ENCODE measurements around the gene RESF1. TPM values are rescaled to one million over a fixed set of nuclear protein-coding genes. Genes with fewer than 3 reads are reported as not detected.

RESF1 gene
- total RNA-seq, 4 donors from 2014 or later, result 41.1 to 74.9 (median 60.3) TPM

DNA sequence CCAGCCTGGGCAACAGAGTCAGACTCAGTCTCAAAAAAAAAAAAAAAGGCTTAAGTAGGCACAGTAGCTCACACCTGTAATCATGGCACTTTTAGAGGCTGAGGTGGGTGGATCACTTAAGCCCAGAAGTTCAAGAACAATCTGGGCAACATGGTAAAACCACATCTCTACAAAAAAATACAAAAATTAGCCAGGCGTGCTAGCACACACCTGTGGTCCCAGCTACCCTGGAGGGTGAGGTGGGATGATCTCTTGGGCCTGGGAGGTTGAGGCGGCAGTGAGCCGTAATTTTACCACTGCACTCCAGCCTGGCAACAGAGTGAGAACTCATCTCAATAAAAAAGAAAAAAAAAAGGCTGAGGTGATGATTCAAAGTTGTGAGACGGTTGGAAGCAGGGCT, 9.1 kb upstream of the RESF1 start:
- TF ChIP-seq, protein P1, sequence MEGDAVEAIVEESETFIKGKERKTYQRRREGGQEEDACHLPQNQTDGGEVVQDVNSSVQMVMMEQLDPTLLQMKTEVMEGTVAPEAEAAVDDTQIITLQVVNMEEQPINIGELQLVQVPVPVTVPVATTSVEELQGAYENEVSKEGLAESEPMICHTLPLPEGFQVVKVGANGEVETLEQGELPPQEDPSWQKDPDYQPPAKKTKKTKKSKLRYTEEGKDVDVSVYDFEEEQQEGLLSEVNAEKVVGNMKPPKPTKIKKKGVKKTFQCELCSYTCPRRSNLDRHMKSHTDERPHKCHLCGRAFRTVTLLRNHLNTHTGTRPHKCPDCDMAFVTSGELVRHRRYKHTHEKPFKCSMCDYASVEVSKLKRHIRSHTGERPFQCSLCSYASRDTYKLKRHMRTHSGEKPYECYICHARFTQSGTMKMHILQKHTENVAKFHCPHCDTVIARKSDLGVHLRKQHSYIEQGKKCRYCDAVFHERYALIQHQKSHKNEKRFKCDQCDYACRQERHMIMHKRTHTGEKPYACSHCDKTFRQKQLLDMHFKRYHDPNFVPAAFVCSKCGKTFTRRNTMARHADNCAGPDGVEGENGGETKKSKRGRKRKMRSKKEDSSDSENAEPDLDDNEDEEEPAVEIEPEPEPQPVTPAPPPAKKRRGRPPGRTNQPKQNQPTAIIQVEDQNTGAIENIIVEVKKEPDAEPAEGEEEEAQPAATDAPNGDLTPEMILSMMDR (IDR thresholded peaks at IDR 0.05), result no peak
- TF ChIP-seq POLR2A (IDR thresholded peaks at IDR 0.05), result no peak
- no peak overlapping the region for H3K4me3 ChIP-seq (ENCODE audit: low read depth, poor library complexity, severe bottlenecking)
- WGBS, 2 donors, result 69 to 74% methylated on average over 4 of the region's 4 CpGs
- intact Hi-C loops (cut with DNase I; ENCODE audit: low total_unique reads), result no loop called here
- no peak for DNase-seq (ENCODE audit: low spot score in 2 of 2)

DNA sequence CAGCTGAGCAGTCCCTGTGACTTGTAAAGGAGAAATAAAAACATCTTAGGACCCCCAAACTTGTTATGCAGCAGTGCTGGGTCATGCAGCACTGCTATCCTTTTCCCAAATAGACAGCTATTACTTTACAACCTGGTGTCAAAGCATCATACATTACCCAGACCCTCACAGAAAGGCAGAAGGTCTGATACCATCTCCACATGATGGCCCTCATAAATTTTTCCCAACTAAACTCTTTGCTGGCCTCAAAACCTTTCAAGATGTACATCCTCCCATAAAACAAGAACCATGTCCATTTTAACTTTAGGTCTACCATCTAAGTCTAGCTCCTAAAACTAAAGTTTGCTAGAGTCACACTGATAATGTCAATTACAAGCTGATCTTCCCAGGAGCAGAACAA, 8.7 kb upstream of the RESF1 start:
- intact Hi-C loops (cut with DNase I; ENCODE audit: low total_unique reads), result no loop called here
- no peak for DNase-seq (ENCODE audit: low spot score in 2 of 2)
- no peak overlapping the region for H3K4me3 ChIP-seq (ENCODE audit: low read depth, poor library complexity, severe bottlenecking)
- TF ChIP-seq POLR2A (IDR thresholded peaks at IDR 0.05), result no peak
- TF ChIP-seq, protein P1 (IDR thresholded peaks at IDR 0.05), result no peak

DNA sequence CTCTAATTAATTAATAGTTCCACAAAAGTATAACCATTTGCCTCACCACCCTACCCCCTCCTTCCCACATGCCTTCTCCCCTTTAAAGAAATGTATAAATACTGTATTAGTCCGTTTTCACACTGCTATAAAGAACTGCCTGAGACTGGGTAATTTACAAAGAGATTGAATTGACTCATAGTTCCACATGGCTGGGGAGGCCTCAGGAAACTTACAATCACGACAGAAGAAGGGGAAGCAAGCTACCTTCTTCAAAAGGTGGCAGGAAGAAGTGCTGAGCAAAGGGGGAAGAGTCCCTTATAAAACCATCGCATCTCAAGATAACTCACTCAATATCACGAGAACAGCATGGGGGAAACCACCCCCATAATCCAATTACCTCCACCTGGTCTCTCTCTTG, 8.2 kb upstream of the RESF1 start:
- no peak overlapping the region for H3K4me3 ChIP-seq (ENCODE audit: low read depth, poor library complexity, severe bottlenecking)
- 56 to 65% methylated on average over 4 of the region's 4 CpGs for WGBS, 2 donors
- TF ChIP-seq, protein P1 (IDR thresholded peaks at IDR 0.05), result no peak
- no peak for TF ChIP-seq POLR2A (IDR thresholded peaks at IDR 0.05)
- intact Hi-C loops (cut with DNase I; ENCODE audit: low total_unique reads), result no loop called here
- DNase-seq (ENCODE audit: low spot score in 2 of 2), result no peak

GRCh38 chr12:31951939-31952338, 7.3 kb upstream of the RESF1 start:
- TF ChIP-seq, protein P1 (IDR thresholded peaks at IDR 0.05), result no peak
- no peak for TF ChIP-seq POLR2A (IDR thresholded peaks at IDR 0.05)
- DNase-seq (ENCODE audit: low spot score in 2 of 2), result no peak
- H3K4me3 ChIP-seq (ENCODE audit: low read depth, poor library complexity, severe bottlenecking), result no peak overlapping the region
- WGBS, 2 donors, result 74 to 84% methylated on average over 2 of the region's 2 CpGs
- intact Hi-C loops (cut with DNase I; ENCODE audit: low total_unique reads), result no loop called here

- TF ChIP-seq POLR2A (IDR thresholded peaks at IDR 0.05), result no peak
- TF ChIP-seq, protein P1 (IDR thresholded peaks at IDR 0.05), result no peak
- no peak overlapping the region for H3K4me3 ChIP-seq (ENCODE audit: low read depth, poor library complexity, severe bottlenecking)
- no peak for DNase-seq (ENCODE audit: low spot score in 2 of 2)
- intact Hi-C loops (cut with DNase I; ENCODE audit: low total_unique reads), result no loop called here
- WGBS, 2 donors, result 93 to 96% methylated on average over 5 of the region's 5 CpGs
These were observed 6.8 kb upstream of the RESF1 start for GRCh38 chr12:31952418-31952817.

Data from lower leg skin (tissue), 4 donors.